ENCODE measurements around the gene NACC2. TPM values are rescaled to one million over a fixed set of nuclear protein-coding genes. Genes with fewer than 3 reads are reported as not detected.

NACC2 gene
- total RNA-seq, 1 experiment from 2014 or later: 62.0 TPM

DNA sequence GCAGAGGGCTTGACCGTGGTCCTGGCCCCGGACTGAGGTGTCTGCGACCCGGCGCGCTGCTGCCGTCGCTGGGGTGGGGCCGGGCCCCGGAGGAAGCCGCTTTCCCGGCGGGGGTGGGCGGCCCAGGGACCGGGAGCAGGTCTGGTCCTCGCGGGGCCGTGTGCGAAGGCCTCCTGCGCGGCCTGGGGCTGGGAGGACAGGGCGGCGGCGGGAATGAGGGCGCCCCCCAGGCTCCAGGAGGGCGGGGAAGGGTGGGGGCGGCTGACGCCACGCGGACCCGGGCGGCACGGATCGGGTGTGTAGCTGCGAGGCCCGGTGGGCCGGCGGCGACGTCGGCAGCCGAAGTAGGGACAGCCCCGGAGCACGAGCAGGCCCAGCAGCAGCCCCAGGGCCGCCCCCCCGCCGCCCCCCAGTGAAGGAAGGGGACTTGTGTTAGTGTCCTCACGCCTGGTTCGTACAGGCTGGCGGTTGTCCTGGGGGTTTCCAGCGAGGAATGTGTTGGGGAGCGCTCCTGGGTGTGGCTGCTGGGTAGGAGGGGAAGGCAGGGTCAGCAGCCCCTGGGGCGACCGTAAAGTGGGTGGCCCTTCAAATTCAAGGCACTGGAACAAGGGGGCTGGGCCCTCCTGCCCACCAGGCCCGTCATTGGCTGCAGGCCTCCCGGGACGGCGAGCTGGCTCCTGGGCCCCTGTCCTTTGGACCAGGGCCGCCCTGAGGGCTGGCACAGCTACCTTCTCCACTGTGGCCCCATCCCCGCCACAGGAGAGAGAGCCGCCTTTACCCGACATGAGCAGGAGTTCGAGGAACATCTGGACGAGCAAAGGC is 24.2 kb upstream of the NACC2 start:
- in situ Hi-C loops (cut with HindIII; ENCODE audit: low pct_unique_long_range_greater_than_20kb, low sequenced_read_pairs) (no loop called here), intact Hi-C loops (cut with micrococcal nuclease; ENCODE audit: unreplicated experiment) (no loop called here)
- TF ChIP-seq, protein P1, sequence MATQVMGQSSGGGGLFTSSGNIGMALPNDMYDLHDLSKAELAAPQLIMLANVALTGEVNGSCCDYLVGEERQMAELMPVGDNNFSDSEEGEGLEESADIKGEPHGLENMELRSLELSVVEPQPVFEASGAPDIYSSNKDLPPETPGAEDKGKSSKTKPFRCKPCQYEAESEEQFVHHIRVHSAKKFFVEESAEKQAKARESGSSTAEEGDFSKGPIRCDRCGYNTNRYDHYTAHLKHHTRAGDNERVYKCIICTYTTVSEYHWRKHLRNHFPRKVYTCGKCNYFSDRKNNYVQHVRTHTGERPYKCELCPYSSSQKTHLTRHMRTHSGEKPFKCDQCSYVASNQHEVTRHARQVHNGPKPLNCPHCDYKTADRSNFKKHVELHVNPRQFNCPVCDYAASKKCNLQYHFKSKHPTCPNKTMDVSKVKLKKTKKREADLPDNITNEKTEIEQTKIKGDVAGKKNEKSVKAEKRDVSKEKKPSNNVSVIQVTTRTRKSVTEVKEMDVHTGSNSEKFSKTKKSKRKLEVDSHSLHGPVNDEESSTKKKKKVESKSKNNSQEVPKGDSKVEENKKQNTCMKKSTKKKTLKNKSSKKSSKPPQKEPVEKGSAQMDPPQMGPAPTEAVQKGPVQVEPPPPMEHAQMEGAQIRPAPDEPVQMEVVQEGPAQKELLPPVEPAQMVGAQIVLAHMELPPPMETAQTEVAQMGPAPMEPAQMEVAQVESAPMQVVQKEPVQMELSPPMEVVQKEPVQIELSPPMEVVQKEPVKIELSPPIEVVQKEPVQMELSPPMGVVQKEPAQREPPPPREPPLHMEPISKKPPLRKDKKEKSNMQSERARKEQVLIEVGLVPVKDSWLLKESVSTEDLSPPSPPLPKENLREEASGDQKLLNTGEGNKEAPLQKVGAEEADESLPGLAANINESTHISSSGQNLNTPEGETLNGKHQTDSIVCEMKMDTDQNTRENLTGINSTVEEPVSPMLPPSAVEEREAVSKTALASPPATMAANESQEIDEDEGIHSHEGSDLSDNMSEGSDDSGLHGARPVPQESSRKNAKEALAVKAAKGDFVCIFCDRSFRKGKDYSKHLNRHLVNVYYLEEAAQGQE (IDR thresholded peaks at IDR 0.05; ENCODE audit: insufficient read depth in 1 of 2, low read depth in 2 of 2, low read length in 1 of 2): no peak
- TF ChIP-seq, protein P2, sequence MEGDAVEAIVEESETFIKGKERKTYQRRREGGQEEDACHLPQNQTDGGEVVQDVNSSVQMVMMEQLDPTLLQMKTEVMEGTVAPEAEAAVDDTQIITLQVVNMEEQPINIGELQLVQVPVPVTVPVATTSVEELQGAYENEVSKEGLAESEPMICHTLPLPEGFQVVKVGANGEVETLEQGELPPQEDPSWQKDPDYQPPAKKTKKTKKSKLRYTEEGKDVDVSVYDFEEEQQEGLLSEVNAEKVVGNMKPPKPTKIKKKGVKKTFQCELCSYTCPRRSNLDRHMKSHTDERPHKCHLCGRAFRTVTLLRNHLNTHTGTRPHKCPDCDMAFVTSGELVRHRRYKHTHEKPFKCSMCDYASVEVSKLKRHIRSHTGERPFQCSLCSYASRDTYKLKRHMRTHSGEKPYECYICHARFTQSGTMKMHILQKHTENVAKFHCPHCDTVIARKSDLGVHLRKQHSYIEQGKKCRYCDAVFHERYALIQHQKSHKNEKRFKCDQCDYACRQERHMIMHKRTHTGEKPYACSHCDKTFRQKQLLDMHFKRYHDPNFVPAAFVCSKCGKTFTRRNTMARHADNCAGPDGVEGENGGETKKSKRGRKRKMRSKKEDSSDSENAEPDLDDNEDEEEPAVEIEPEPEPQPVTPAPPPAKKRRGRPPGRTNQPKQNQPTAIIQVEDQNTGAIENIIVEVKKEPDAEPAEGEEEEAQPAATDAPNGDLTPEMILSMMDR (IDR thresholded peaks at IDR 0.05): no peak
- no peak for TF ChIP-seq SIN3A (IDR thresholded peaks at IDR 0.05; ENCODE audit: borderline replicate concordance, insufficient read depth, low read depth, low read length)
- TF ChIP-seq POLR2AphosphoS5 (IDR thresholded peaks at IDR 0.05; ENCODE audit: low read depth, low read length): no peak; the same call in 1 of the 2 replicates
- TF ChIP-seq TCF7L2 (IDR thresholded peaks at IDR 0.05; ENCODE audit: low read depth, low read length): no peak
- Histone ChIP-seq H3K4me3 (ENCODE audit: low read depth in 2 of 2, low read length in 2 of 2) (peak overlapping the region; percentile 64), H3K4me1 (ENCODE audit: control insufficient read depth, insufficient read depth, low read length) (peaks cover 12% of the 10 kb centered on the region), H3K27me3 (ENCODE audit: control insufficient read depth, insufficient read depth, low read length) (no peaks in the 10 kb centered on the region), H3K36me3 (ENCODE audit: control insufficient read depth, insufficient read depth, low read length) (no peaks in the 10 kb centered on the region), H3K27ac (ENCODE audit: low read length) (peak overlapping the region; percentile 76), H3K9me3 (ENCODE audit: control insufficient read depth, insufficient read depth, low read depth, low read length) (no peaks in the 10 kb centered on the region)
- ChIA-PET POLR2A (no interaction called here), CTCF (no interaction called here)
- BruUV-seq (replicated peaks): no TSS peak
- peak; percentile 21 for ATAC-seq
- DNase-seq (ENCODE audit: low read depth, low spot score): no peak

DNA sequence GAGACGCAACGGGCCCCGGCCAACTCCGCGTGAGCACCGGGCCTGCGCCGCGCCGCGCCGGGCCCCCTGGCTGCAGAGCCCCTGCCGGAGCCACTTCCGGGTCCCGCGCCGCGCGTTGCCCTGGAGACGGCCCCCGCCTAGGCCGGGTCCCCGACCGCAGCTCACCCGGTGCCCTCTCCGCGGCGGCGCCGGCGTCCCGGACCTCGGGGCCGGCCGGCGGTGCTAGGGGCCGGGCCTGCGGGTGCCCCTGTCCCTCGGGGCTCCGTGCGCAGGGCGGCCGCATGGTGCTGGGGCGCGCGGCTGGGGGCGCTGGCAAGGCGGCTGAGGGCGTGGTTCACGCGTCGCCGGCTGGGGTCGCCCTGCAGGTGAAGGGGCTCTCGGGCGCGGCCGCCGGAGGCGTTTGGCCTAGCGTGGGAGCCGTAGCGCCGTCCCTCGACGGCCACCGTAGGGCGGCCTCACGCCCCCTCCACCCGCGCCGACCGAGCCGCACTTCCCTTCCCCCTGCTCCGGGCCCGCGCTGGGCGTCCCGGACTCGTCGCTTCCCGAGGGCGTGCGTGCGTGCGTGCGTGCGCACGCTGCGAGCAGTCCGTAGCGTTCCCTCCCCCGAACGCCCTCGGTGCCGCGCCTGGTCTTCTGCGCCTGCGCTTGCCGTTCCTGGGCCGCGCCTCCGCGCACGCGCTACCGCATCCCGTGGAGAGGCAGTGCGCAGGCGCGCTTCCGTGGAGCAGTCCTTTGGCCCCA is 23.4 kb upstream of the NACC2 start, which contains the start of gene TMEM250:
TMEM250 (minus strand) TSS at position 556 of the 741 bp plus-strand sequence. CDS start 1,975 bp downstream, outside the sequence.
- Histone ChIP-seq H3K27me3 (ENCODE audit: control insufficient read depth, insufficient read depth, low read length) (no peaks in the 10 kb centered on the region), H3K27ac (ENCODE audit: low read length) (peak within 1 kb of the TSS; percentile 86), H3K4me1 (ENCODE audit: control insufficient read depth, insufficient read depth, low read length) (peaks cover 12% of the 10 kb centered on the region), H3K36me3 (ENCODE audit: control insufficient read depth, insufficient read depth, low read length) (no peaks in the 10 kb centered on the region), H3K9me3 (ENCODE audit: control insufficient read depth, insufficient read depth, low read depth, low read length) (no peaks in the 10 kb centered on the region), H3K4me3 (ENCODE audit: low read depth in 2 of 2, low read length in 2 of 2) (peak within 1 kb of the TSS; percentile 64)
- intact Hi-C loops (cut with micrococcal nuclease; ENCODE audit: unreplicated experiment): no loop called here
- ATAC-seq (peak; percentile 92), DNase-seq (ENCODE audit: low read depth, low spot score) (peak; percentile 71)
- no TSS peak for BruUV-seq (replicated peaks)
- CTCF ChIA-PET: interaction anchor here (0.6 kb wide), 1 partner anchor 65 kb away, joined by 3 read pairs; no protein-coding TSS in a partner anchor
- TF ChIP-seq TCF7L2 (IDR thresholded peaks at IDR 0.05; ENCODE audit: low read depth, low read length) (no peak), SIN3A (IDR thresholded peaks at IDR 0.05; ENCODE audit: borderline replicate concordance, insufficient read depth, low read depth, low read length) (peak; percentile 35; the same call in 1 of the 2 replicates), POLR2AphosphoS5 (IDR thresholded peaks at IDR 0.05; ENCODE audit: low read depth, low read length) (peak; percentile 63)
- TF ChIP-seq, protein P1 (IDR thresholded peaks at IDR 0.05; ENCODE audit: insufficient read depth in 1 of 2, low read depth in 2 of 2, low read length in 1 of 2): peak in 1 of 2 experiments; percentile 59; a peak in 2 of 4 replicates
- TF ChIP-seq, protein P2 (IDR thresholded peaks at IDR 0.05): no peak; the same call in 1 of the 2 replicates
- in situ Hi-C loops (cut with HindIII; ENCODE audit: low pct_unique_long_range_greater_than_20kb, low sequenced_read_pairs): no loop called here
- POLR2A ChIA-PET: no interaction called here
